ENCODE measurements around the gene EFS. TPM values are rescaled to one million over a fixed set of nuclear protein-coding genes. Genes with fewer than 3 reads are reported as not detected.

The EFS gene
- total and polyA plus RNA-seq, 10 of the 15 experiments (the other 5 are each of a cell fraction or from before 2014, with no cell fraction given) = 0.08 TPM; not detected in 9

GRCh38 chr14:23306412-23307145 is 58.4 kb downstream of the EFS start, which contains the start of gene BCL2L2 (continued):
- TF ChIP-seq ZBTB40 (IDR thresholded peaks at IDR 0.05; ENCODE audit: borderline replicate concordance) (no peak; the same call in 1 of the 2 replicates), TAF1 (IDR thresholded peaks at IDR 0.05; ENCODE audit: borderline replicate concordance, low read depth, low read length) (no peak), ATF3 (IDR thresholded peaks at IDR 0.05; ENCODE audit: borderline replicate concordance, extremely low read depth, low read depth, low read length) (peak; percentile 68), NR2F1 (conservative IDR thresholded peaks at IDR 0.05) (no peak), BMI1 (IDR thresholded peaks at IDR 0.05; ENCODE audit: borderline replicate concordance) (no peak), ELK1 (IDR thresholded peaks at IDR 0.05; ENCODE audit: low read depth, low read length) (peak; percentile 39; the same call in 1 of the 2 replicates), KDM1A (IDR thresholded peaks at IDR 0.05; ENCODE audit: borderline replicate concordance) (no peak), POLR2AphosphoS2 (IDR thresholded peaks at IDR 0.05; ENCODE audit: low read depth, low read length) (0 out of 2 replicates have a peak, but pooled peaks have one; percentile 53), MLLT1 (IDR thresholded peaks at IDR 0.05) (0 out of 2 replicates have a peak, but pooled peaks have one; percentile 19), EED (IDR thresholded peaks at IDR 0.05; ENCODE audit: low read depth) (peak; percentile 72; the same call in 1 of the 2 replicates), ZNF384 (IDR thresholded peaks at IDR 0.05; ENCODE audit: borderline replicate concordance, low read depth, low read length) (no peak), NFYA (IDR thresholded peaks at IDR 0.05; ENCODE audit: borderline replicate concordance, low read depth, low read length) (no peak), FOS (IDR thresholded peaks at IDR 0.05; ENCODE audit: borderline replicate concordance, extremely low read depth, insufficient read length) (no peak), USF1 (IDR thresholded peaks at IDR 0.05; ENCODE audit: borderline replicate concordance, extremely low read length, insufficient read depth, low read depth, low read length) (no peak), GATAD2B (conservative IDR thresholded peaks at IDR 0.05; ENCODE audit: low read depth) (peak; percentile 43; the same call in 1 of the 2 replicates), SUPT20H (IDR thresholded peaks at IDR 0.05; ENCODE audit: borderline replicate concordance, control insufficient read depth, low read depth, low read length) (no peak), IKZF1 (conservative IDR thresholded peaks at IDR 0.05) (peak; percentile 90), ZBTB33 (IDR thresholded peaks at IDR 0.05) (no peak)
